ENCODE measurements around the gene OR6C68. TPM values are rescaled to one million over a fixed set of nuclear protein-coding genes. Genes with fewer than 3 reads are reported as not detected.

Gene OR6C68
- total RNA-seq = not detected in 2 replicates

DNA sequence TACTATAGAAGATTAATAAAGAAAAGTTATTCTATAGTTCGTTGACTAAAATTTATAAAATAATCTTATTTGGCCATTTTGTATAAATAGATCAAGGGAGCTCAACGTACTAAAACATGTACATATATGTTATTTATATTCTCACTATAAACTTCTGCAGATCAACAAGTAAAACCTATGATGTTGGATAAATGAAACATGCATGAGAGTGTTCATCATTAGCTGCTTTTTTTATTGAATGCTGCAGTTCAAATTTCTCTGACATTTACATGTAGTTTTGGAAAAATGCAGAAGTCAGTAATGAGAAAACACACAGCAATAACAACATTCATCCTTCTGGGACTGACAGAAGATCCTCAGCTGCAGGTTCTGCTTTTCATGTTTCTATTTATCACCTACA, at the start of gene OR6C68:
OR6C68 (plus strand) TSS at position 301 of the 400 bp plus-strand sequence; CDS start at position 301, 0 bp downstream.

DNA sequence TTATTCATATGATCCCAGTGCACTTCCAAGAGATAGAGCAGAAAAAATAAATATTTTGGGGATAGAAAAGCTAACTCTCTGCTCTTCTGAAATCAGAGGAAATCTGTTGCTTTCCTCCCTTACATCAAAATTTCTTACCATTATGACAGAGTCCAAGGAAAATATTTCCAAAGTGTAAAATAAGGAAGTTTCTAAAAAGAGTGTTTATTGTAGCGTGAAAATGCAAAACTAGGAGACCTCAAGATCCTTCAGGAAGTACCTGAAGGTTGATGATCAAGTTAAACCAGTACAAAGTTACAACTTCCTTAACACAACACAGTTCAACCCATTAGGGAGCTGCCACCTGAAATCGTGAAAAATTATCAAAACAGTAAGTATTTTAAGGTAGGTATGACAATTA, 48.4 kb upstream of the OR6C68 start, which contains the start of gene OR6C2:
OR6C2 (plus strand) TSS at position 301 of the 400 bp plus-strand sequence. CDS start 8,138 bp downstream, outside the sequence.

DNA sequence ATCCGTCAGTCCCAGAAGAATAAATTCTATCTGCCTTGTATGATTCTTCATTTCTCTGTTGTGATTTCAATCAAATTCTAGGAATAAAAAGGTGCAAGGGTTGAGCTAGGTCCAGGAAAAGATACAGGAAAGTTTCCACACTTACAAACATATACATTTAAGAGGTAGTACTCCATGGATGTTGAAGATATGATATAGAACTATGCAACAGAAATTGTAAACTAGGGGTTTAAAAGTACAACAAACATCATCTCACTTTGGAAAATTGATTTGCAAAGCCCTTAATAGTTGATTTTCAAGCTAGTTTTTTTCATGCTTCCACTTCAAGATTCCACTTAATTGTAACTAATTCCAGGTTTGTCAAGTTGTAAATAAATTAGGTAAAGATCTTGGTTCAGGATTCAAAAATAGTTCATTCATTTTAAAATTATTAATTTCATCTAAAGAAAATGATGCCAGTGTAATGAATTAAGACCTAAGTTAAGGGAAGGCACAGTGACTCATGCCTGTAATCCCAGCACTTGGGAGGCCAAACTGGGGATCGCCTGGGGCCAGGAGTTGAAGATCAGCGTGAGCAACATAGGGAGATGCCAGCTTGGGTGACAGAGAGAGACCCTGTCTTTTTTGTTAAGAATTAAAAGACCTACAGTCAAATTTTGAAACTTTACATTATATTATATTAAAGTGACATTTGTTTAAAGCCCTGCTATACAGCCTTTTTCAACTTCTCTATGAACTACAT, 21.9 kb upstream of the OR6C68 start, which contains the start of gene OR6C70:
OR6C70 (minus strand) TSS at position 51 of the 742 bp plus-strand sequence; CDS start at position 51, 0 bp downstream.

Other genes with a start within 250 kb of the OR6C68 start
- not detected in 2 replicates for gene OR6C74, start 247.8 kb upstream of the OR6C68 start, total RNA-seq
- gene OR6C6, start 195.8 kb upstream of the OR6C68 start, total RNA-seq = not detected in 2 replicates
- gene OR6C1, start 178.0 kb upstream of the OR6C68 start, total RNA-seq = not detected in 2 replicates
- not detected in 2 replicates for gene OR6C3, start 161.6 kb upstream of the OR6C68 start, total RNA-seq
- gene OR6C75, start 129.4 kb upstream of the OR6C68 start, total RNA-seq = not detected in 2 replicates
- gene OR6C65, start 91.8 kb upstream of the OR6C68 start, total RNA-seq = not detected in 2 replicates
- gene OR6C76, start 66.1 kb upstream of the OR6C68 start, total RNA-seq = not detected in 2 replicates
- not detected in 2 replicates for gene OR6C2, start 48.3 kb upstream of the OR6C68 start, total RNA-seq
- gene OR6C70, start 22.2 kb upstream of the OR6C68 start, total RNA-seq = not detected in 2 replicates
- gene OR6C4, start 57.2 kb downstream of the OR6C68 start, total RNA-seq = not detected in 2 replicates
- not detected in 2 replicates for gene OR2AP1, start 80.1 kb downstream of the OR6C68 start, total RNA-seq
- gene OR10P1, start 144.5 kb downstream of the OR6C68 start, total RNA-seq = not detected in 2 replicates
- gene ITGA7, start 215.5 kb downstream of the OR6C68 start, total RNA-seq = 0.09 and 1.0 TPM in 2 replicates
- gene BLOC1S1, start 223.7 kb downstream of the OR6C68 start, total RNA-seq = 58.2 and 71.6 TPM in 2 replicates
- gene RDH5, start 228.0 kb downstream of the OR6C68 start, total RNA-seq = 1.2 and 2.8 TPM in 2 replicates
- gene CD63, start 236.6 kb downstream of the OR6C68 start, total RNA-seq = 1,637 and 1,643 TPM in 2 replicates

Measured in endothelial cell of coronary artery (primary cell).